NCI-H2227 treated with DMSO at 0.1 percent for 48 hours (cell line): Measurements from ENCODE around the gene PRR5.

Experiments
- DNase-seq: peaks from one replicate; lab custom pipeline; 2025; lab: John Stamatoyannopoulos, UW

The PRR5 gene

DNA sequence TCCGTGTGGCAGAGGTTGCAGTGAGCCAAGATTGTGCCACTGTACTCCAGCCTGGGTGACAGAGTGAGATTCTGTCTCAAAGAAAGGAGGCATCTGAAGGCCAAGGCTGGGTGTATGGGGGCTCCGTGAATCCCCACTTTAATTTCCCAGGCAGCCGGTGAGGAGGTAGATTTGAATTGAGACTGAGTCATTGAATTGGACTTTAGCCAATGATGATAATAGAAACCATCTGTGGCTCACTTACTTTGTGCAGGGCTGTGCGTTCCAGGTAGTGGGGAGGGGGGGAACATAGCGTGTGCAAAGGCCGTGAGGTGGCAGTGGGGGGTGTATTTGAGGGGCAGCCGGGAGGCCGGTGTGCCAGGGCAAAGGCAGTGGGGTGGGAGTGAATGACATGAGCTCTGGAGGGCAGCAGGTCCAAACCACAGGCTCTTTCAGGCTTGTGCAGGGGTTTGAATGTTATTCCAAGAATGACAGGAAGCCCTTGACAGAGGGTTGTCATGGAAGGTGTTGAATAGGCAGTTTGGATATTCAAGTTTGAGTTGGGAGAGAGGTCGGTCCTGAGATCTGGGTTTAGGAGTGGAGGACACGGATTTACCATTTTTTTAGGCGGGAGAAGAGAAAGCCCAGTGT lies 56.5 kb downstream of the PRR5 start:
- DNase-seq: no peak

DNA sequence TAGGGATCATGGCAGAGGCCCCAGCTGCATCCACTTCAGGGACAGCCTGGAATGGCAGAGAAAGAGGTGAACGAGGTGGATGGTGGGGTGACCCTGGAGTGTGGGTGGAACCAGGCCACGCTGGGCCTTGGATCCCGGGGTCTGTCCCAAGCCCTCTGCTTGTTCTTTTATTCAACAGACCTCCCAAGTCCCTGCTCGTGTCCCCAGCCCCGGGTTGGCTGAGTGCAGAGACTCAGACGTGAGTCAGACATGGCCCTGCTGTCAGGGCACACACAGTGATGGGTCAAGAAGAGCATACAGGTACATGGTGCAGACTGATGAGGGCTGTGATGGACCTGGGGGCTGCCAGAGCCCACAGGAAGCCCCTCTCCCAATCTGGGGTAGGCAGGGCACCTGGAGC lies 57.0 kb downstream of the PRR5 start:
- DNase-seq: no peak

DNA sequence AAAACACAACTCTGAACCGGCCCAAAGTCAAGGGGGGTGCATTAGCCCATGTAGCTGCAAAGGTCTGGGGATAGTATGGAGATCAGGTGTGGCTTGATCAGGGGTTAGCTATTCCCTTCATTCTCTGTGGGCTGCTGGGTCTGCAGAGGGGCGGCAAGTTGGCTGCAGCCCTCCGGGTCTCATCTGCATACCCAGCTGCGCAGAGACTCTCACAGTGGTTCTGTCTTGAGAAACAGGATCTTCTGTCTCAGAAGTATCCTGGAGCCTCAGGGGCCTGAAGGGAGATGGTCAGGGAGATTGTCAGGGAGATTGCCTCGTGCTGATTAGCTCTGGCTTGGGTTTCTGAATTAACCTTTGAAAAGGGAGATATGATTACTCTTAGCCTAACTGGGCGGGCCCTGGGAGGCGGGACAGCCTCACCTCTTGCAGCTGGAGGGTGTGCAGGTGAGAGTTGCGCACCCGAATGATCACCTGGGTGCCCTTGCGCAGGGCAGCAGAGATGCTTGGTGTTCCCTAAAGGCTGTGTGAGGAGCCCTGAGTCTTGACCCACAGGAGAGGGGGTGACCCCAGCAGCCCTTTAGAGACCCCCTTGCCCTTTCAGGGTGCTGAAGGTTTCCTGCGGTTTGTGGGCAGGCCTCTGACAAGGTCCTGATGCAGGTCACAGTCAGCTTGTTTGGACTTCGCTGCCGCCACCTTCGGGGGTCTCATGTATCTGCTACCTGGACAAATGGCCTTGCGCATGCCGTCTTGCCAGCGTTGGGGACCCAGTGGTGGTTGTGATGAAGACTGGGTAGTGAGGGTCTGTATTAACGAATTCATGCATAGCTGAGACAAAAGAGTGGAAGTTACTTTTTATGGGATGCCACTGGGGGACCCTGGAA lies 57.7 kb downstream of the PRR5 start:
- no peak for DNase-seq

DNA sequence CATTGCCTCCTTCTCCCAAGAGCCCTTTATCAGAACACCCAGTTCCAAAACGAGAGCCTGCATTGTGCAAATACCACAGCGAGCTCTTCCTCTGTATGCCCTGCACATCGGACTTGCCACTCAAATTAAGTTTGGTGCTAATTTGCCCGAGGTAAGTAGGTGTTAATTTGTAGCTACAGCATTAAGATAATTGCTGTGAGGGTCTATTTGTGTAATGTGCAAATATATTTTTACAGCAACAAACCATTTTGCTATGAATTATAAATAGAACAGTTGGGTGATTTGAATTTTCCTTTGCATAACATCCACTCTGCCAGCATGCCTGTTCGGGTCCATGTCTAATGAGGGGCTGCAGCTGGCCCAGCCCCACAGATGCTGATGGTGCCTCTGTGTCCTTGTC lies 58.5 kb downstream of the PRR5 start:
- DNase-seq: no peak

DNA sequence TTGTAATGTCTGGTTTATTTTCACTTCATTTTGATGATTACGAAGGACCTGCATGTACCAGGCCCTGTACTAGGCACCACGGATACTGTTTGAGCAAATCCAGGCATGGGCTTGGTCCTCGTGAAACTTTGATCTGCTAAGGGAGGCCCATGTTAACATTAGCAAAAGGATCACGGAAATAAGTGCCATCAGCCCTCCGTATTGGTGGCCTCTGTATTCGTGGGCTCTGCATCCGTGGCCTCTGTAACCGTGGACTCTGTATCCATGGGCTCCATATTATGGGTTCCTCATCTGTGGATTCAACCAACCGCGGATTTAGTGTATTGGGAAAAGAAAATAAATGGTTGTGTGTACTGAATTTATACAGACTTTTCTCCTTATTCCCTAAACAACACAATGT lies 59.0 kb downstream of the PRR5 start:
- no peak for DNase-seq

DNA sequence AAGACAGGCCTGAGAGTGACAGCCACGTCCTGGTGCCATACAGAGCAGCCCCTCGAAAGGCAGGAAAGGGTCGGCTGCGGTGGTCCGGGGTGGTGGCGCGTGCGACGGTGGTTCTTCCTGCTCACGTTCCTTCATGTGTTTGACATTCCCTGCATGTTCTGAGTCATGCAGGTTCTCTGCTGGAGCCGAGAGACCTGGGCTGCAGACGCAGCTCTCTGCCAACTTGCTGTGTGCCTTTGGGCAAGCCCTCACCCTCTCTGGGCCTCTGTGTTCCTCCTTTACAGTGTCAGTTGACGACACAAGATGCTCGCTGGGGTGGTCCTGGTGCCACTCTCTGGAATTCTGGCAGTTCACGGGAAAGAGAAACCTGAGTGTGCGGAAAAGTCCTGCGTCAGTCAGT lies 62.4 kb downstream of the PRR5 start:
- no peak for DNase-seq

DNA sequence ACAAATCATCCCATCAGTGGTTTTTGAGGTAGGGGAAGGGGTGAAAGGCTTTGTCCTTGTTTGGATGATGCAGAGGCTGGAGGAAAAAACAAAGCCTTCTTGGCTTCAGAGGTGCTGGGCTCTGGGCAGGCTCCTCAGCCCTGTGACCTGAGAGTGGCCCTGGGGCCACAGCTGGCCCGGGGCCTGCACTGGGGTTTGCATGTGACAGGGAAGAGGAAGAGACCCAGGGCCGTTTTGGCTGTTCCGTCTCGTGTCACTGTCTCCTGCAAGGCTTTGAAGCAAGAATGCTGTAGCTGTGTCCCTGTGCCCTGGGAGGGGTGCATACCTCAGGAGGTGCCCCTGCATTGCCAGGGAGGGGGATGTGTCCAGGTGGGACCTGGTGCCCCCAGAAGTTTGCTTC lies 63.0 kb downstream of the PRR5 start:
- DNase-seq: no peak

DNA sequence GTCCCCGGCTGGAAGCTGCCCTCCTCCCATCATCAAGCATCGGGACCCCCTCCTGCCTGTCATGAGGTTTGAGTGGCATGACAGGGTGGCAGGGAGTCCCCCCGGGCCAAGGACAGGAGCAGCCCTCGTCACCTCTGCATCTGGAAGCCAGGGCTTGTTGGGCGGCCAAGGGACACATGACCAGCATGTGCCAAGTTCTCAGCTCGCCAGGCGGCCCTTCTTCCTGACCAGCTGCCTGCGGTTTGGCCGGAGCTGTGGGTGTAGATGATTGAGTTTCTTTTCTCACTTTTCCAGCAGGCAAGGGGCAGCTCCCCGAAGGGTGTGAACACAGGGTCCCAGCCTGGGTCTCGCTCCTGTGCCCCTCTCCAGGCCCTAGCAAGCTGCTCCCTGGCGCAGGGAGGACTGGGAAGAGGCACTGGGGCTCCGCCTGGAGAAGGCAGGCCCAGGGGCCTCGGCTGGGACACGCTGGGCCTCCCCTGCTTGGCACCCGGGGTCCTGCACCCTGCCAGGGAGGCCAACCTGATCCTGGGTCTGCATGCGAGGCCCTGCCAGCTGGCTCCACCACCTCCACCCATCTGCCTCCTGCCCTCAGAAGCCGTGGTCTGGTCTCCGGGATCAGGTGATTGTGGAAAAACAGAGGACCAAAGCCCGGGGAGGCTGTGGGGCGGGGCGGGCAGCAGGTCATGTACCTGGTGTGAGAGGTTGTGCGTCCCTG lies 63.7 kb downstream of the PRR5 start:
- no peak for DNase-seq

DNA sequence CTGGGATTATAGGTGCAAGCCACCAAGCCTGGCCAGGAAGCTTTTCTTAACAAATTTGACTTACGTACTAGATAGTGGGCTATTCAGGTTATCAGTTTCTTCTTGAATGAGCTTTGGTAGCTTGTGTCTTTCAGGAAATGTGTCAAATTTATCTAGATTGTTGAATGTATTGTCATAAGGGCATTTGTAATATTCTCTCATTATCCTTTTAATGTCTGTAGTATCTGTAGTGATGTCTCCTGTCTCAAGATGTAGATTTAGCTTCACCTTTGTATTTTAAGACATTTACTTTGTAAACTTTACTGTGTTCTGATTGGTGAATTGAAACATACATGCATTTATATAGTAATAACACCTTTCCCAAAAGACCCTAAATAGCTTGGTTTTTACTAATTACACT lies 71.1 kb downstream of the PRR5 start:
- no peak for DNase-seq

DNA sequence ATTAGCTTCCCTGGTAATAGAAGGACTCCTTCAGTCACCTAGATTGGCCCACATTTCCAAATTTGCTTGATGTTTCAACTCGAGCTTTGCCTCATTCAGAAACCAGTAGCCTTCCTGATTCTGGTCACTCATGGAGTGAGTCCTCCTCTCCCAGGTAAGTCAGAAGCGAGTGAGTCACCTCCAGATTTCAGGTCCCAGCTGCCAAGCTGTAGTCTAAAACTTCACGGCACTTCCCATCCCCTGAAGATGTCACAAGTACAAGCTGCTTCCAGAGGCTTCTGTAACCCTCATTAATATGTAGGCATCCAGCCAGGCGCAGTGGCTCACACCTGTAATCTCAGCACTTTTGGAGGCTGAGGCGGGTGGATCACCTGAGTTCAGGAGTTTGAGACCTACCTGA lies 73.9 kb downstream of the PRR5 start:
- no peak for DNase-seq

DNA sequence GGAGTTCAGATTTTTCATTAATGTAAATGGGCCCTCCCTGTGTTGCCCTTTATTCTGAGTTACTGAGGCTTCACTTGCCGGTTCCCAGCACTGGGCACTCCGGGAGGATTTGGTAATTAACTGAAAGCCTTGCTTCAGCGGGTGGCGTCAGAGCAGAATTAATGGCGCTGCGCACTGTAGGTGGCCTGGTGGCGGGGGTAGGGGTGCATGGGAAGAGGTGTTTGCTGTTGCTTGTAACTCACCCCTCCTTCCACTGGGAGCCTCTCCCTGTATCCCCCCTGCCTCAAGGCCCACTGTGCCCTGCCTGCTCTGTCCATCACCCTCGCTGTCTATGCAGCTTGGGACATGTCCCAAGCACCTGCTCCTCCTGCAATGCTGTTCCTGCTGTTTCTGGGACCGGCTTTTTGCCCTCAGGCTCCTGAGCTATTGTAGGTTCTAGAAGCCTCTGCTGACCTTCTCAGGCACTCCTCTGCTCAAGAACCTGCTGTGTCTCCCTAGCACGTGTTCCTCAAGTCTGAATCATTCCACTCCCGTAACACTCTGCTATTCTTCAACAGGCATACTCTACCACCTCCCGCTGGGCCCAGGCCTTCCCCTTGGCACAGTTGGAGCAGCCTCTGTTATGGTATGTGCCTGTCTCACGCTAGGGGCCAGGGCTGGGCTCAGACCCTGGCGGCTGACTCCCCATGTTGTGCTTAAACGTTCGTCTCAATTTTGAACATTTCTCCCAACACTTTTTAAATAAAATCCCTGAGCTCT lies 74.8 kb downstream of the PRR5 start:
- DNase-seq: no peak

DNA sequence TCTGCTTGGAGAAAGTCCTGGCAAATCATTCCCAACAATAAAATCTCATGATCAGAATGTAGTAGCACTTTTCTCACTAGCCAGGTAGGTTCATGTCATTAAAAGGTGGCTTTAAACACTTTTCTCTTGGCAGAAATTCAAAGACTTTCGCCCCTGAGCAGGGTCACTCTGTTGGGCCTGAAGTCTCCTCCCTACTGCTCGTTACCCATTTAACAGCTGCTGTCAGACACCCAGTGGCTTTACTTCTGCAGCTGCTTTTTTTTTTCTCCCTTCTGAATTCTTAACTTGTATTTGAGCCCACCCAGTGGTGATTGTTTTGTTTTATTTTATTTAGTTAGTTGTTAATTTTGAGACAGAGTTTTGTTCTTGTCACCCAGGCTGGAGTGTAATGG lies 75.4 kb downstream of the PRR5 start:
- peak; percentile 6 for DNase-seq

DNA sequence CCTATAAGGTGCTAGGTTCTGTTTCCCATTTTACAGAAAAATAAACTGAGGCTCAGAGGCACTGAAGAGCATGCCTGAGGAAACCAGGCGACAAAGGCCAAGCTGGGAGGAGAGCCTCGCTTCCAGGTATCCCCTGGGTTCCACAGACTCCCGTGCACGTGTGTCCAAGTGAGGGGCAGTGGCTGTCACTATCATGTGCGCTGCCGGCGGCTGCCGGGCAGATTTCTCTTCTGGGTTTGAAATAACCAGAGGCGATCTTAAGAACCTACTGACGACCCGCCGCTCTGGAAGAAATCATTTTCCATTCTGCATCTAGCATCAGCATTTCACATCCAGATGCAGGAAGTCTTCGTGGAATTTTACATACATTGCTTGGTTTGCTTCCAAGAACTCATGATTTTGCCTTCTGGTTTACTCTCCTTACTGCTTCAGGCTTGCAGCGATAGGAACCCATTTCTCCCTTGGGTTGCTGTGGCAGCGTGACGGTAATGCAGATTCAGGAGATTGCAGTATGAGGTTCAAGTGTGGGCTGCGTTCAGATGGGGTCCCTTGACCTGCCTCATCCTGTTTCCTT lies 79.0 kb downstream of the PRR5 start:
- DNase-seq: no peak

DNA sequence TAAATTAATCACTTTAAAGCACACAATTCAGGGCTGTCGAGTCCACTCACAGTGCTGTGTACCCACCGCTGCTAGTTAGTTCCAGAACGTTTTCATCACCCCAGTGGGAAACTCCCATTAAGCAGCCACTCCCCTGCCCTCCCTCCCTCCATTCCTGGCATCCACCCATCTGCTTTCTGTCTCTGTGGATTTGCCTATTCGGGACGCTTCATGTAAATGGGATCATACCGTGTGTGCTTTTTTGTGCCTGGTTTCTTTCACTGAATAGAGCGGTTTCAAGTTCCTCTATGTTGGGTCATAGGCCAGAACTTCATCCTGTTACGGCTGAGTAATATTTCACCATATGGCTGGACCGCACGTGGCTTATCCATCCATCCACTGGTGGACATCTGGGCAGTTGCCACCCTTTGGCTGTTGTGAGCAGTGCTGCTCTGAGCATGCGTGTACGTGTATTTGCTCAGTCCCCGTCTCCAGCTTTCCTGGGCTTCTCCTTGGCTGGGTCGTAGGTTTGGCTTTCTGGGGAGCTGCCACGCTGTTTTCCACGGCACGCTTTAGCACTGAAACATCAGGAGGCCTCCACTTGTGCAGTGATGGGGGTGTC lies 80.5 kb downstream of the PRR5 start:
- no peak for DNase-seq

DNA sequence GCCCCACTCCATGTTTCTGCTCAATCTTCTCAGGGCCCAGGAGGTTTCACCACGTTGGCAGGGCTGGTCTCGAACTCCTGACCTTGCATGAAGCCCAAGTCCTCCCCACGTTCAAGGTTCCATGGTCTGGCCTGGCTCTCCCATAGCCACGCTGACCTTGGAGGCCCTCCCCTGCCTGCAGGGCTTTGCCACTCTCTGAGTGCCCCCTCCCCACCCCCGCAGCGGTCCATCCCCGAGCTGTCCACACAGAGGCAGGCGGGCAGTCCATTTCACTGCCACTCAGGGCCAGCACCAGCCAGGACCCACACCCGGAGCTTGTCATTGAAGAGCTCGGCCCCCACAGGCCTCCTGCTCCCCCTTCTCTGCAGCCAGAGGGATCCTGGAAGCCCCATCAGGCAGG lies 81.1 kb downstream of the PRR5 start:
- no peak for DNase-seq

DNA sequence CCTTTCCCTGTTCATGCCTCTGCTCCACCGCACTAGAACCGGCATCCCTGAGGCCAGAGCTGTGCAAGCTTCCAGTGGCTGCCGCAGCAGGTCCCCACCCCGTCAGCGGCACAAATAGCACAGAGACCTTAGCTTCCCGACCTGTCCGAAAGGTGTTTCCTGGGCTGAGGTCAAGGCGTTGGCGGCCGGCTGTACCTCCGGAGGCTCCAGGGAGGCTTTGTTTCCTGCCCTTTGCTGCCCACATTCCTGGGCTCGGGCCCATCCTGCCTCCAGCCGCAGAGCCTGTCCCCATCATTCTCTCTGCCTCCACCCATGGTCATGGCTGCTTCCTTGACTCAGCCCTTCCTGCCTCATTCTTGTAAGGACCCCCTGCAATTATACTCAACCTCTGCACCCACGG lies 81.6 kb downstream of the PRR5 start:
- no peak for DNase-seq

DNA sequence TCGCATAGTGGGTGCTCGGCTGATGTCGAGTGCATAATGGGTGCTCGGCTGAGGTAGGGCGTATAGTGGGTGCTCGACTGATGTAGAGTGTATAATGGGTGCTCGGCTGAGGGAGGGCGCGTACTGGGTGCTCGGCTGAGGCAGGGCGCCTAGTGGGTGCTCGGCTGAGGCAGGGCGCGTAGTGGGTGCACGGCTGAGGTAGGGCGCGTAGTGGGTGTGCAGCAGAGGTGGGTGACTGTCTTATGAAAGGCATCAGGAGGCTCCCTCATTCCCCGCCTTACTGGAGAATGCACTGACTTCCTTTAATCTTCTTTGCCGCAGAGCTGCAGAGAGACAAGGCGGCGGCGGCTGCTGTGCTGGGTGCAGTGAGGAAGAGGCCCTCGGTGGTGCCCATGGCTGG lies 84.1 kb downstream of the PRR5 start:
- no peak for DNase-seq

DNA sequence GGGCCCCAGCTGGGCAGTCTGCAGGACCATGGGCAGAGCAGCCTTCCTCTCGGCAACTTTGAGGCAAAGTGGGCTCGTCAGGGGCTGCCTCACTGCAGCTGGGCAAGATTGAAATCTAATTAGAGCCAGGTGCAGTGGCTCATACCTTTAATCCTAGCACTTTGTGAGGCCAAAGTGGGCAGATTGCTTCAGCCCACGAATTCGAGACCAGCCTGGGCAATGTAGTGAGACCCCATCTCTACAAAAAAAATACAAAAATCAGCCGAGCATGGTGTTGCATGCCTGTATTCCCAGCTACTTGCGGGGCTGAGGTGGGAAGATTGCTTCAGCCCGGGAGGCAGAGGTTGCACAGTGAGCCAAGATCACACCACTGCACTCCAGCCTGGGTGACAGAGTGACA lies 84.6 kb downstream of the PRR5 start:
- no peak for DNase-seq
